Ishikawa (cell line): ENCODE data around the gene RASSF1.

Experiments used
- CEBPB ChIP-seq: IDR thresholded peaks from 2 replicates; pipeline ENCODE4 v1.6.1; 2012
- CREB1 ChIP-seq: IDR thresholded peaks from 2 replicates; pipeline ENCODE4 v1.6.1; 2012; ENCODE audit warnings: low read depth
- EGR1 ChIP-seq: IDR thresholded peaks from 2 replicates; pipeline ENCODE4 v1.6.1; 2012
- EP300 ChIP-seq: IDR thresholded peaks from 2 replicates; pipeline ENCODE4 v1.6.1; 2012; ENCODE audit warnings: borderline replicate concordance
- FOXM1 ChIP-seq: IDR thresholded peaks from 2 replicates; pipeline ENCODE4 v1.6.1; 2012; ENCODE audit warnings: low read depth, borderline replicate concordance
- NFIC ChIP-seq: IDR thresholded peaks from 2 replicates; pipeline ENCODE4 v1.6.1; 2012
- RAD21 ChIP-seq: IDR thresholded peaks from 2 replicates; pipeline ENCODE4 v1.6.1; 2012; ENCODE audit warnings: low read depth
- TAF1 ChIP-seq: IDR thresholded peaks from 2 replicates; pipeline ENCODE4 v1.6.1; 2012; ENCODE audit warnings: low read depth, mild to moderate bottlenecking
- TCF12 ChIP-seq: IDR thresholded peaks from 2 replicates; pipeline ENCODE4 v1.6.1; 2012; ENCODE audit warnings: low read depth
- TEAD4 ChIP-seq: IDR thresholded peaks from 2 replicates; pipeline ENCODE4 v1.6.1; 2012
- YY1 ChIP-seq: IDR thresholded peaks from 2 replicates; pipeline ENCODE4 v1.6.1; 2012; ENCODE audit warnings: low read depth
- ZBTB7A ChIP-seq: IDR thresholded peaks from 2 replicates; pipeline ENCODE4 v1.6.1; 2012; ENCODE audit warnings: low read depth
- TF ChIP-seq, protein P1 (sequence below): IDR thresholded peaks from 2 replicates; pipeline ENCODE4 v1.6.1; 2012; ENCODE audit warnings: low read depth, mild to moderate bottlenecking
- TF ChIP-seq, protein P2 (sequence below): IDR thresholded peaks from 2 replicates; pipeline ENCODE4 v1.6.1; 2012
- TF ChIP-seq, protein P3 (sequence below): IDR thresholded peaks from 2 replicates; pipeline ENCODE4 v1.6.1; 2012

RASSF1 gene

DNA sequence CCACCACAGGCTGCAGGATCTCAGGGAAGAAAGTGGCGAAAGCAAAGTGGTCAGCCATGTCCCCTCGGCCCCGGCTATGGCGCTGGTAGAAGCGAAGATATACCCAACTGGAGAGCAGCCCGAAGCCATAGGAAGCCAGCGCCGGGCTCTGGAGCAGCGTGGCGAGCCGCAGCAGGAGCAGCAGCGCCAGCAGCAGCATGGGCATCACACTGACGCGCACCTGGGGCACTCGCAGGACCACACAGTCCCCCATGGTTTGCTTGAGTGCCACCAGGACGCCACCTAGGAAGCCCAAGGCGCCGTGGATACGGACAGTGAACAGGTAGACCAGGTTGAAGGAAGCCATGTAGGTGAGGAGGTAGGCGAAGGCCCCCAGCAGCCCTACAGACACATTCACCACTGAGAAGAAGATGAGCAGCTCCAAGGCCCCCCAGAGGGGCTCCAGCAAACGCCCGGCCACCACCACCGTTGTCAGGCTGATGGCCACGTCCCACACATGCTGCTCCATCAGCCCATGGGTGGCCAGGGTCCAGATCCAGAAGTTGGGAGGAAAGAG lies 17.8 kb upstream of the RASSF1 start:
- TF ChIP-seq CEBPB (no peak), NFIC (no peak), FOXM1 (no peak), YY1 (no peak), TEAD4 (no peak), ZBTB7A (no peak), TAF1 (no peak), EGR1 (no peak), CREB1 (no peak), EP300 (no peak), TCF12 (no peak), RAD21 (no peak)
- TF ChIP-seq, protein P1, sequence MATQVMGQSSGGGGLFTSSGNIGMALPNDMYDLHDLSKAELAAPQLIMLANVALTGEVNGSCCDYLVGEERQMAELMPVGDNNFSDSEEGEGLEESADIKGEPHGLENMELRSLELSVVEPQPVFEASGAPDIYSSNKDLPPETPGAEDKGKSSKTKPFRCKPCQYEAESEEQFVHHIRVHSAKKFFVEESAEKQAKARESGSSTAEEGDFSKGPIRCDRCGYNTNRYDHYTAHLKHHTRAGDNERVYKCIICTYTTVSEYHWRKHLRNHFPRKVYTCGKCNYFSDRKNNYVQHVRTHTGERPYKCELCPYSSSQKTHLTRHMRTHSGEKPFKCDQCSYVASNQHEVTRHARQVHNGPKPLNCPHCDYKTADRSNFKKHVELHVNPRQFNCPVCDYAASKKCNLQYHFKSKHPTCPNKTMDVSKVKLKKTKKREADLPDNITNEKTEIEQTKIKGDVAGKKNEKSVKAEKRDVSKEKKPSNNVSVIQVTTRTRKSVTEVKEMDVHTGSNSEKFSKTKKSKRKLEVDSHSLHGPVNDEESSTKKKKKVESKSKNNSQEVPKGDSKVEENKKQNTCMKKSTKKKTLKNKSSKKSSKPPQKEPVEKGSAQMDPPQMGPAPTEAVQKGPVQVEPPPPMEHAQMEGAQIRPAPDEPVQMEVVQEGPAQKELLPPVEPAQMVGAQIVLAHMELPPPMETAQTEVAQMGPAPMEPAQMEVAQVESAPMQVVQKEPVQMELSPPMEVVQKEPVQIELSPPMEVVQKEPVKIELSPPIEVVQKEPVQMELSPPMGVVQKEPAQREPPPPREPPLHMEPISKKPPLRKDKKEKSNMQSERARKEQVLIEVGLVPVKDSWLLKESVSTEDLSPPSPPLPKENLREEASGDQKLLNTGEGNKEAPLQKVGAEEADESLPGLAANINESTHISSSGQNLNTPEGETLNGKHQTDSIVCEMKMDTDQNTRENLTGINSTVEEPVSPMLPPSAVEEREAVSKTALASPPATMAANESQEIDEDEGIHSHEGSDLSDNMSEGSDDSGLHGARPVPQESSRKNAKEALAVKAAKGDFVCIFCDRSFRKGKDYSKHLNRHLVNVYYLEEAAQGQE: no peak
- TF ChIP-seq, protein P2, sequence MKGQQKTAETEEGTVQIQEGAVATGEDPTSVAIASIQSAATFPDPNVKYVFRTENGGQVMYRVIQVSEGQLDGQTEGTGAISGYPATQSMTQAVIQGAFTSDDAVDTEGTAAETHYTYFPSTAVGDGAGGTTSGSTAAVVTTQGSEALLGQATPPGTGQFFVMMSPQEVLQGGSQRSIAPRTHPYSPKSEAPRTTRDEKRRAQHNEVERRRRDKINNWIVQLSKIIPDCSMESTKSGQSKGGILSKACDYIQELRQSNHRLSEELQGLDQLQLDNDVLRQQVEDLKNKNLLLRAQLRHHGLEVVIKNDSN: no peak
- TF ChIP-seq, protein P3, sequence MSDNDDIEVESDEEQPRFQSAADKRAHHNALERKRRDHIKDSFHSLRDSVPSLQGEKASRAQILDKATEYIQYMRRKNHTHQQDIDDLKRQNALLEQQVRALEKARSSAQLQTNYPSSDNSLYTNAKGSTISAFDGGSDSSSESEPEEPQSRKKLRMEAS: no peak

DNA sequence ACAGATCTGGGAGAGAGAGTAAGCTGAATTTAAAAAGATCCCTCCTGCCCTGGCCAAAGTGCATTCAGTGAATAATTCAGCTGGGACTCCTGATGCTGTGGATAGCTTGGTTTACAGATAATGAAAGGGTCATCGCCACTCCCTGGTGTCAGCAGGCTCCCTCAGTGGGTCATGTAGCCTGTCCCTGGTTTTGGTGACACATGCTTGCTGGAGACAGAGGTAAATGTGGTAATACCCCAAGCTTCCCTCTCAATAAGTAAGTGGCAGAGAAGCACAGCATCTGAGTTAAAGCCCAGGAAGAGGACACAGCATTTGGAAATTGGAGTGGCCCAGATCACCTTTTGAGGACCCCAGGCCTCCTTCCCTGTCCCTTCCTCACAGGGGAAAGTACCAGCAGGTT lies 16.8 kb upstream of the RASSF1 start:
- TF ChIP-seq CREB1 (no peak), RAD21 (no peak), YY1 (no peak), EGR1 (no peak), ZBTB7A (no peak), TCF12 (no peak), EP300 (no peak), NFIC (no peak), CEBPB (no peak), TAF1 (no peak), FOXM1 (no peak), TEAD4 (no peak)
- TF ChIP-seq, protein P1: no peak
- TF ChIP-seq, protein P2: no peak
- TF ChIP-seq, protein P3: no peak

DNA sequence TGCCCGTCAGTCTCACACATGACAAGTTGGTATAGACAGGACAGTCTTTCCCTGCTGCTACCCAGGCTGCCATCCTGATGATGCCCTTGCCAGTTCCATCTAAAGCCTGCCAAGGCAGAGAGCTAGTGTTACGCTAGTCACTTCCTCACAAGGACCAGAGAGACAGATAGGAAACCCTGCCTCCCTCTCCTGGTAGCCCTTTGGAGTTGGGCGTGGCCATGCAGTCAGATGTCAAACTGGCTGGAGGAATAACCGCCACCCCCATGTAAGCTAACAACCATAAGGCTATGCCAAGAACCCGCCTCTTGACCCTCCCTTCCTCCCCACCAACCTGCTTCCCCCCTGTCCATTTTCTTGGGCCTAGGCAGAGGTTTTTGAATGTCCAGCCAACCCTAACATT lies 15.9 kb upstream of the RASSF1 start:
- TF ChIP-seq TEAD4 (no peak), NFIC (no peak), EGR1 (no peak), RAD21 (no peak), EP300 (no peak), ZBTB7A (no peak), YY1 (no peak), CREB1 (no peak), CEBPB (no peak)
- TF ChIP-seq, protein P2: no peak
- TF ChIP-seq, protein P1: no peak
- TF ChIP-seq, protein P3: no peak
